NCI-H226 (cell line): ENCODE measurements around the gene UMAD1.

Source experiments
- DNase-seq: peaks from one replicate; pipeline ENCODE4 v3.0.0-alpha.2; 2015

UMAD1 gene

GRCh38 chr7:7695111-7695817 is 54.7 kb downstream of the UMAD1 start:
- DNase-seq, result peak; percentile 28

GRCh38 chr7:7696458-7697119 is 56.0 kb downstream of the UMAD1 start:
- no peak for DNase-seq

- DNase-seq, result no peak
Observed at GRCh38 chr7:7698930-7699329, 58.4 kb downstream of the UMAD1 start.

GRCh38 chr7:7699380-7699779 is 58.8 kb downstream of the UMAD1 start:
- no peak for DNase-seq

- no peak for DNase-seq
Observed at GRCh38 chr7:7699970-7700369, 59.4 kb downstream of the UMAD1 start.

- DNase-seq, result no peak
Observed at GRCh38 chr7:7701527-7701926, 61.0 kb downstream of the UMAD1 start.

GRCh38 chr7:7702826-7703225 is 62.3 kb downstream of the UMAD1 start:
- no peak for DNase-seq

- no peak for DNase-seq
Observed at GRCh38 chr7:7703427-7703826, 62.9 kb downstream of the UMAD1 start.

GRCh38 chr7:7704867-7705266 is 64.3 kb downstream of the UMAD1 start:
- DNase-seq, result no peak

- no peak for DNase-seq
Observed at GRCh38 chr7:7705318-7705717, 64.8 kb downstream of the UMAD1 start.

- no peak for DNase-seq
Observed at GRCh38 chr7:7706101-7706511, 65.6 kb downstream of the UMAD1 start.

- no peak for DNase-seq
Observed at GRCh38 chr7:7706556-7707172, 66.1 kb downstream of the UMAD1 start.

GRCh38 chr7:7707246-7707645 is 66.7 kb downstream of the UMAD1 start:
- DNase-seq, result no peak

- DNase-seq, result no peak
Observed at GRCh38 chr7:7707806-7708205, 67.3 kb downstream of the UMAD1 start.

- DNase-seq, result no peak
Observed at GRCh38 chr7:7709291-7709690, 68.7 kb downstream of the UMAD1 start.

- DNase-seq, result no peak
Observed at GRCh38 chr7:7710469-7710868, 69.9 kb downstream of the UMAD1 start.

GRCh38 chr7:7713730-7714129 is 73.2 kb downstream of the UMAD1 start:
- no peak for DNase-seq

- DNase-seq, result no peak
Observed at GRCh38 chr7:7718492-7718891, 77.9 kb downstream of the UMAD1 start, which contains the start of gene RPA3. RPA3 (minus strand) TSS chr7:7718607; CDS start chr7:7640418, 78,189 bp downstream.

GRCh38 chr7:7719236-7719635 is 78.7 kb downstream of the UMAD1 start:
- peak; percentile 92 for DNase-seq

GRCh38 chr7:7720193-7720592 is 79.6 kb downstream of the UMAD1 start:
- DNase-seq, result no peak

- no peak for DNase-seq
Observed at GRCh38 chr7:7720750-7721621, 80.4 kb downstream of the UMAD1 start.

GRCh38 chr7:7731732-7732131 is 91.2 kb downstream of the UMAD1 start:
- no peak for DNase-seq

GRCh38 chr7:7732621-7733281 is 92.2 kb downstream of the UMAD1 start:
- no peak for DNase-seq
